Stomach smooth muscle (tissue), 2 donors: ENCODE results near the gene OSTC.

Experiments used
- H3K27ac ChIP-seq: one replicate; pipeline ENCODE4 v1.7.0; 2013; ENCODE audit warnings: mild to moderate bottlenecking, low read length, inconsistent platforms
- H3K27me3 ChIP-seq, 2 donors: one replicate each; pipeline ENCODE4 v1.7.0; 2013; ENCODE audit warnings: low read length in 2 of 2; ENCODE audit not compliant: insufficient read depth in 2 of 2, control insufficient read depth in 1 of 2
- H3K36me3 ChIP-seq, 2 donors: one replicate each; pipeline ENCODE4 v1.7.0; 2013; ENCODE audit warnings: low read length in 2 of 2; ENCODE audit not compliant: control insufficient read depth in 2 of 2, insufficient read depth in 2 of 2
- H3K4me1 ChIP-seq: one replicate; pipeline ENCODE4 v1.7.0; 2013; ENCODE audit warnings: low read length; ENCODE audit not compliant: control insufficient read depth, insufficient read depth
- H3K4me3 ChIP-seq, 2 donors: one replicate each; pipeline ENCODE4 v1.7.0; 2013; ENCODE audit warnings: low read length in 2 of 2
- H3K9ac ChIP-seq, 2 donors: one replicate each; pipeline ENCODE4 v1.7.0; 2013; ENCODE audit warnings: low read length in 2 of 2, mild to moderate bottlenecking in 1 of 2
- H3K9me3 ChIP-seq, 2 donors: one replicate each; pipeline ENCODE4 v1.7.0; 2013; ENCODE audit warnings: low read length in 2 of 2; ENCODE audit not compliant: control insufficient read depth in 2 of 2
- donor health status: healthy.
- donor health status: Pancreatic carcinoma.

Gene OSTC

DNA sequence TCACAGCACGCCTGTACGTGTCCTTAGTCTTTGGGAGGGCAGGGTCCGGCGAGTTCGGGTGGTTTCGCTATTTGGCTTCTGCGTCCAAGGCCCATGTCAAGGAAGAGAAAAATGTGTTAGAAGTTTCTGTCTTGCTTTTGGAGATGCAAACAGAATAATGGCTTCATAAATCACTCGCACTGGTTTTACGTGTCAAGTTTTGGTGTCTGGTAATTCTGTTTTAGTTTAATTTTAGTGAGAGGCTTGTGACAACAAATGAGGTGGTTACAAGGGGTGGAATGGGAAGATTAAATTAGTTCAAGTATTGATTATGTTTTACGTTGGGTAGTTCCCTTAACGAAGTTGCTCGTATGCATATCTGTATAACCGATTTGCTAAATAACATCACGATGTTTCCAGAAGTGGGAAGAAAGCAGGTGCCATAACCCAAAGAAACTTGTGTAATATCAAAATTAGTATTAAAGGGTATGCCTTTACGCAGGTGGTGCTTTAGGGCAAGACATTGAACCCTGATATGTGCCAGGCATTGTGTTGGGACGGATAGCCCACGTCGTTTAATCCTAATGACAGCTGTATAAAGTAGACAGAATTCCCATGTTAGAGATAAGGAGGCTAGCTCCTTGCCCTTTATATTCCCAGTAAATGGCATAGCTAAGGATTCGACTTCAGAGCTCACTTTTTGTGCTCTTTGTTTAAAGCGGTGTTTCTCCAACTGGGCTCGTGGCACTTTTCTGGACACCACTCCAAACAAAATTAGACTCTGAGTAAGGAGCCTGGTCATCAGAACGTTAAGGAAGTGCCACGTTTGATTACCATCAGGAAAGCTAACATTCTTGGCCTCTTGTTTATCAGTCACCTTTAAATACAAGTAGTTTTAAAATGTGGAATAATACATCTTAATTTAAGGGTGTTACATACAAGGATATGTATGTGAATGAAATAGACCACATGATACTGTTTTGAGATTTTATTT, 29.2 kb upstream of the OSTC start:
- H3K27me3 ChIP-seq, result no peaks in the 10 kb centered on the region
- H3K4me3 ChIP-seq, result peak overlapping the region; percentile 93 to 99
- H3K9ac ChIP-seq, result peak overlapping the region; percentile 85 to 95
- peaks cover 30 to 32% of the 10 kb centered on the region in 2 donors for H3K36me3 ChIP-seq
- H3K4me1 ChIP-seq, result peaks cover 11% of the 10 kb centered on the region
- peak overlapping the region; percentile 83 for H3K27ac ChIP-seq
- no peaks in the 10 kb centered on the region for H3K9me3 ChIP-seq

DNA sequence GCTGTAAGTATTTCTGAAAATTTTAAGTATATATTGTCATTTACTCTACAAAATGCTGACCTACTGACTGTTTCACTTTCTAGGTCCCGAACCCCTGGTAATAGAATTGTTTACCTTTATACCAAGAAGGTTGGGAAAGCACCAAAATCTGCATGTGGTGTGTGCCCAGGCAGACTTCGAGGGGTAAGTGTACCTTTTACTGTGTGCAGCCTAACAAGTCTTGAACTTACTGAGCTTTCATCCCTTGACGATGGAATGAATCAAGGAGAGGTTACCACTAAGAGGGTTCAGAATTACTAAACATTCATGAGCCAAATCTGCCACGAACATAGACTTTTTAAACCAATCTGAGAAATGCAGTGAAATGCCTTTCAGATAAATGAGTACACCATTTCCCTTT, 28.4 kb upstream of the OSTC start:
- Histone ChIP-seq H3K36me3 (peaks cover 30 to 35% of the 10 kb centered on the region in 2 donors), H3K27me3 (no peaks in the 10 kb centered on the region), H3K27ac (no peak overlapping the region), H3K9me3 (no peaks in the 10 kb centered on the region), H3K4me1 (peaks cover 11% of the 10 kb centered on the region), H3K9ac (no peak overlapping the region), H3K4me3 (no peak overlapping the region)

DNA sequence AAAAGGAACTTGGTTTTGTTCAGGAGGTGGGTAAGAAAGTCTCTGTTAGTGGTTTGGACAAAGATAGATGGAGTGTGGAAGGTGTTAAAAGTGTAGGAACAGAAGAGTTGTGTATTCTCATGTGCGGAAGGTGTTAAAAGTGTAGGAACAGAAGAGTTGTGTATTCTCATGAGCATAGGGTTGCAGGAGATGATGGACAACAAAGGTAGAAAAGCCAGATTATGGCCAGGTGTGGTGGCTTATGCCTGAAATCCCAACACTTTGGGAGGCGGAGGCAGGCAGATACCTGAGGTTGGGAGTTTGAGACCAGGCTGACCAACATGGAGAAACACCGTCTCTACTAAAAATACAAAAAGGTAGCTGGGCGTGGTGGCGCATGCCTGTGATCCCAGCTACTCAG, 27.6 kb upstream of the OSTC start:
- Histone ChIP-seq H3K4me3 (no peak overlapping the region), H3K4me1 (peaks cover 11% of the 10 kb centered on the region), H3K27me3 (no peaks in the 10 kb centered on the region), H3K36me3 (peaks cover 30 to 37% of the 10 kb centered on the region in 2 donors), H3K9me3 (no peaks in the 10 kb centered on the region), H3K27ac (no peak overlapping the region), H3K9ac (no peak overlapping the region)

DNA sequence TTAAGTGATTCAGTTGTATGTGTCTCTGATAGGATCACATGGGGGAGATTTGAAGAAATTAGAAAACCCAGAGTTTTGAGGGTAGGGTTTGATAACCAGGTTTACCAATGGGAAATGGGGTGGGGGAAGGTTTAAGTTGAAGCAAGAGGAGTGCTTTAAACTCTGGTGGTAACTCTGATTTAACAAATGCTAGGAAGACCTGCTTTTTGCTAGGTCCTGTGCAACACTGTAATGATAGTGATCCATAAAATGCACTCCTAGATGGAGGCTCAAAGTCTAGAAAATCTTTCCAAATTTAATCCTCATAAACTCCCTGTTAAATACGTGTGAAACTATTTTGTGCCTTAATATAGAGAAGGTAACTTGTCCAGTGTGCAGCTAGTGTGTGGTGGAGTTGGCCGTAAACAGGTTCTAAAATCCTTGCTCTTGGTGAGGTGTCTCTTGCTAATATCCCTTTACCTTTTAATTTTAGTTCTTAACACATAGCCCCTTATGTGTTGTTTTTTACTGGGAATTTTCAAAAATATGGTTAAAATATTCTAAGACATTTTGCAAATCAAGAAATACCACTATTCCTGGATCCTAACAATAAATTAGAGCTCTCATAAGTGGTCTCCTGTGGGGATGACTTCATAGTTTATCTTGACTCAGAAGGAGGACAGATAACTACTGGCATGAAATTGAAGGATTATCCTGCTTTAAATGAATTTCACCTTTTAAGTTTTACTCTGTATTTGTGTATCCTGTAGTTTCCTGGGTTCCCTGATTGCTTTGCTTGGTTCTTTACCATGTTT, 25.9 kb upstream of the OSTC start:
- H3K36me3 ChIP-seq, result peaks cover 34 to 42% of the 10 kb centered on the region in 2 donors
- no peak overlapping the region for H3K9ac ChIP-seq
- no peaks in the 10 kb centered on the region for H3K9me3 ChIP-seq
- H3K27ac ChIP-seq, result no peak overlapping the region
- no peaks in the 10 kb centered on the region for H3K27me3 ChIP-seq
- no peak overlapping the region for H3K4me3 ChIP-seq
- H3K4me1 ChIP-seq, result peaks cover 11% of the 10 kb centered on the region

DNA sequence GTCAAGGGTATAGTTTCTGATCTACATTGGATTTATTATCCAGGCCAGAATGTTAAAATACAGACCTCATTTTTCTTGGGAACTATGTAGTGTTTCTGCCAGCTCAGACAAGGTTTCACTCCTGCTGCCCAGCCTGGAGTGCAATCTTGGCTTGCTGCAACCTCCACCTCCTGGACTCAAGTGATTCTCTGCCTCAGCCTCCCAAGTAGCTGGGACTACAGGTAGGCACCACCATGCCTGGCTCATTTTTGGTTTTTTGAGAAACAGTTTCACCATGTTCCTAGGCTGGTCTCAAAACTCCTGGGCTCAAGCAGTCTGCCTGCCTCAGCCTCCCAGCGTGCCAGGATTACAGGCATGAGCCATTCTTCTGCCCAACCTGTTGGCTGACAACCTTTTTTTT, 24.3 kb upstream of the OSTC start:
- H3K4me1 ChIP-seq, result peaks cover 11% of the 10 kb centered on the region
- no peaks in the 10 kb centered on the region for H3K27me3 ChIP-seq
- H3K36me3 ChIP-seq, result peaks cover 43 to 53% of the 10 kb centered on the region in 2 donors
- no peaks in the 10 kb centered on the region for H3K9me3 ChIP-seq
- H3K9ac ChIP-seq, result no peak overlapping the region
- H3K4me3 ChIP-seq, result no peak overlapping the region
- H3K27ac ChIP-seq, result no peak overlapping the region

DNA sequence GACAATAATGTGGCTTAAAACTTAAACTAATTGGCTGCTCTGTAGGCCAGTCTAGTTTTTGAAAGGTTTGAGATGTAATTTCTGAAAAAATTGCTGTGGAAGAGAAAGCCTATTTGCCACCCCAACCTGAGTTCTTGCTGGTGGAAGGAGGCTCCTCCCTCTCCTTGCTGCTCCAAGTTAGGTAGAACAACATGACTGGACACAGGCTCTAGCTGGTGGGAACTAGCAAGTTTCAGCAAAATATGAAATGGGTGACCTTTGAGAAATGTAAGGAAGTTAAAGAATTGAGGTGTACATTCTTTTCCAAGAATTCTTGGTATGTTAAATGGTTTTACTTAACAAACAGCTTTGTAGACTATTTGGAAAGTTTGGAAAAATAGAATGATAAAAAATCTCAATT, 22.0 kb upstream of the OSTC start:
- H3K27me3 ChIP-seq, result no peaks in the 10 kb centered on the region
- H3K4me3 ChIP-seq, result no peak overlapping the region
- H3K27ac ChIP-seq, result no peak overlapping the region
- no peaks in the 10 kb centered on the region for H3K4me1 ChIP-seq
- H3K9me3 ChIP-seq, result no peaks in the 10 kb centered on the region
- H3K9ac ChIP-seq, result no peak overlapping the region
- peaks cover 40 to 45% of the 10 kb centered on the region in 2 donors for H3K36me3 ChIP-seq

DNA sequence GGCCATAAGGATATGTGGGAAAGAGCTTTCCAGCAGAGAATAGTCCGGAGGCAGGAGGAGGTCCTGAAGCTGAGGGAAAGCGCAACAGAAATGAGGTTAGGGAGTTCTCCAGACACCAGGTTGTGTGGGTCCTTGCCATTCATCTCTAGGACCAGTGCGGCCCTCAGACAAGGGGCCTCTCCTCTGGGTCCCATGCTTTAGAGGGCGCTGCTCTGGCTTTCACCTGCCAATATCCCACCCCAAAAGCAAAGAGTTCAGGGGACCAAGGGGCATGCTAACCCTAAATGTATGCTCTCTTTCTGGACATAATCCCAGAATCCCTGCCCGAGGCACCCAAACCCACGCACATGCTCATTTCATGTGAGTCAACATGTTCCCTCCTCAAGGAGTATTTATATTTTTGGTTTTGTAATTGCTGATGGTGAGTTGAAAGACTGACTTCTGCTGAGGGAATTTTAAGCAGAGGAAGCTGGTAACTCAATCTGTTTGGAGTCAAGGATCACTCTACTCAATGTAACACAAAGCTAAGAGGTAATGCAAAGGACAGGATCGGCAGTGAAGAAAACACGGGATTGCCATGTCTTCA, 15.2 kb upstream of the OSTC start:
- Histone ChIP-seq H3K27ac (no peak overlapping the region), H3K27me3 (no peaks in the 10 kb centered on the region), H3K9ac (no peak overlapping the region), H3K4me3 (no peak overlapping the region), H3K36me3 (peaks cover 14 to 24% of the 10 kb centered on the region in 2 donors), H3K4me1 (no peaks in the 10 kb centered on the region), H3K9me3 (no peaks in the 10 kb centered on the region)

DNA sequence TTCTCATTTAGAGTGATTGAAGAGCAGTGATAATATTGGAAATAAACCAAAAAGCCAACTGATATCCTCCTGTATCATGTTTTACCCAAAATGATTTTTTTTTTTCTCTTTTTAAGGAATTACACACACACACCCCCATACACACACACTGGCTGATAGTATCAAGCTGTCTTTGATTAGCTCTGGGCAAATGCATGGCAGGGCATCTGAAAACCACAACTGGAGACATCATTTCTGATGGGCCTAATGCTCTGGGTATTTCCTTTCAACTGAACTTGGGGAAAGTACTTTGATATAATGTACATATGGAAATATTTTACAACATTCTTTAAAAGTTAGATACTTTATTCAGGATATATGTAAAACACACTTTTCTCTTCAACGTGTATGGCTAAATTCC, 14.2 kb upstream of the OSTC start:
- H3K36me3 ChIP-seq, result peaks cover 11 to 18% of the 10 kb centered on the region in 2 donors
- H3K4me3 ChIP-seq, result no peak overlapping the region
- H3K27me3 ChIP-seq, result no peaks in the 10 kb centered on the region
- no peaks in the 10 kb centered on the region for H3K4me1 ChIP-seq
- no peaks in the 10 kb centered on the region for H3K9me3 ChIP-seq
- H3K27ac ChIP-seq, result no peak overlapping the region
- H3K9ac ChIP-seq, result no peak overlapping the region

DNA sequence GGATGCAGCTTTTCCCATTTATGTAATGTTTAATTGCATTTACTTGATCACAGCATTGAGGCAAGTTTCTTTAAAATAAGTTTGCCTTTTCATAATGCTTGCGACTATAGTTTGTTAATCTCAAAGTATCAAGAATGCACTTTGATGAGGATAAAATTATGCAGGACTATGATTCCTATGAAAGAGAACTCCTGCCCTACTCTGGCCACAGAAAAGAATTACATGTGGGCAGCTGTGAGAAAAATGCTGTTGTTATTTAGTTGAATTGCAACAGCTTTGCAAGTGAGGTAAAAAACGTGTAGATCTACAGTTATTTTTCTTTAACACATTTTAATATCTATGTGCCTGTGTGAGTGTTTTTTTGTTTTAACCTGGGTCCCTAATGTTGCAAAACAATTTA, 12.5 kb upstream of the OSTC start:
- H3K4me3 ChIP-seq, result no peak overlapping the region
- no peak overlapping the region for H3K27ac ChIP-seq
- peaks cover 0 to 14% of the 10 kb centered on the region in 2 donors for H3K36me3 ChIP-seq
- no peaks in the 10 kb centered on the region for H3K4me1 ChIP-seq
- no peaks in the 10 kb centered on the region for H3K9me3 ChIP-seq
- H3K27me3 ChIP-seq, result no peaks in the 10 kb centered on the region
- H3K9ac ChIP-seq, result no peak overlapping the region

DNA sequence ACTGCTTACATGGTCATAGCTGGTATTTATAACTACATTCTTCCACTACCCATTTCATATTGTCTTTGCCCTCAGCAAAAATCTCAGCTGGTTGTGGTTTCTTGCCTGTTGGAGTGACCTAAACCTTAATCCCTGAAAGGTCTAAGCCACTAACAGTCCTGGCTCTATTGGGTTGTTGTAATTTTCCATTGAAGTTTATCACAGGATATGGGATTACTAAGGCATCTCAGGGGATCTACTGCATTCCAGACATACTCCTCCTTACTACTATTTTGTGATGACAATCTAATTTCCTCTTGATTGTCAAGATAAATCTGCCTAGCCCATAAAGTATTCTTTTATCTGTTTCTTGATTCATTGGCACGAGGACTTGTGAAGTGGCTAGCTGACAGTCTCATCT, 6.2 kb upstream of the OSTC start:
- Histone ChIP-seq H3K27me3 (no peaks in the 10 kb centered on the region), H3K4me3 (no peak overlapping the region), H3K9me3 (no peaks in the 10 kb centered on the region), H3K4me1 (no peaks in the 10 kb centered on the region), H3K36me3 (no peaks in the 10 kb centered on the region), H3K27ac (no peak overlapping the region), H3K9ac (no peak overlapping the region)
